ENCODE measurements around the gene KRTAP25-1. TPM values are rescaled to one million over a fixed set of nuclear protein-coding genes. Genes with fewer than 3 reads are reported as not detected.

KRTAP25-1 gene
- total RNA-seq, 2 experiments from 2014 or later: not detected

Other genes with a start within 250 kb of the KRTAP25-1 start
- gene CLDN17, start 122.7 kb downstream of the KRTAP25-1 start, total RNA-seq: not detected
- gene CLDN8, start 73.4 kb downstream of the KRTAP25-1 start, total RNA-seq: not detected
- gene KRTAP24-1, start 6.6 kb downstream of the KRTAP25-1 start, total RNA-seq: not detected
- gene KRTAP26-1, start 30.8 kb upstream of the KRTAP25-1 start, total RNA-seq: not detected
- not detected for gene KRTAP27-1, start 48.2 kb upstream of the KRTAP25-1 start, total RNA-seq
- not detected for gene KRTAP23-1, start 59.1 kb upstream of the KRTAP25-1 start, total RNA-seq
- not detected for gene KRTAP13-2, start 82.8 kb upstream of the KRTAP25-1 start, total RNA-seq
- not detected for gene KRTAP13-1, start 106.5 kb upstream of the KRTAP25-1 start, total RNA-seq
- gene KRTAP13-3, start 136.4 kb upstream of the KRTAP25-1 start, total RNA-seq: not detected
- not detected for gene KRTAP13-4, start 140.7 kb upstream of the KRTAP25-1 start, total RNA-seq
- gene KRTAP15-1, start 150.8 kb upstream of the KRTAP25-1 start, total RNA-seq: not detected
- not detected for gene KRTAP19-1, start 190.9 kb upstream of the KRTAP25-1 start, total RNA-seq
- gene KRTAP19-2, start 197.9 kb upstream of the KRTAP25-1 start, total RNA-seq: not detected
- not detected for gene KRTAP19-3, start 202.5 kb upstream of the KRTAP25-1 start, total RNA-seq
- gene KRTAP19-4, start 207.7 kb upstream of the KRTAP25-1 start, total RNA-seq: not detected
- gene KRTAP19-5, start 212.6 kb upstream of the KRTAP25-1 start, total RNA-seq: not detected

Measured in activated CD4-positive, alpha-beta memory T cell treated with anti-CD3 and anti-CD28 coated beads, Interleukin-2, amount 10 ng/mL, durations not matched to agents 7 days and 5 days (primary cell).